GM12878 (cell line): Measurements from ENCODE around the gene GPATCH2L. TPM values are rescaled to one million over a fixed set of nuclear protein-coding genes. Genes with fewer than 3 reads are reported as not detected.

Experiments used
- FOS ChIP-seq: IDR thresholded peaks from 3 replicates; pipeline ENCODE4 v1.6.1; 2011; ENCODE audit warnings: borderline replicate concordance; ENCODE audit not compliant: insufficient read length; ENCODE audit errors: extremely low read depth
- NRF1 ChIP-seq: conservative IDR thresholded peaks from 2 replicates; pipeline ENCODE4 v1.6.1; 2011; ENCODE audit warnings: mild to moderate bottlenecking, low read depth, low read length, improper control_type of control experiment
- ZNF592 ChIP-seq: fragments of 450-650 bp; IDR thresholded peaks from 2 replicates; pipeline ENCODE4 v1.6.1; 2017; ENCODE audit warnings: mild to moderate bottlenecking, moderate library complexity
- polyA plus RNA-seq, 11 experiments: library from polyadenylated mRNA; depleted of rRNA in 4 of 11; unstranded in 6 of 11; stranded (reverse) in 5 of 11; fragments of >200 nt; fragmentation: Nextera tagmentation in 4 of 11; fragmentation: Illumina TruSeq in 1 of 11; extraction: Ambion mirVana in 4 of 11; extraction: Trizol in 1 of 11; gene quantifications; 1 replicate in 1 of 11; 2 replicates in 10 of 11; pipeline versions ENCODE4 v1.2.1 to v1.2.3, GENCODE V29; 2011 to 2016; ENCODE audit warnings: inconsistent platforms in 2 of 11, missing spikeins in 2 of 11, low read depth in 1 of 11
- total RNA-seq, 4 experiments: library from RNA; depleted of rRNA in 3 of 4; stranded (reverse); fragments of >200 nt in 3 of 4; fragmentation: Illumina TruSeq in 1 of 4; extraction: Trizol in 1 of 4; gene quantifications; 2 replicates each; pipeline versions ENCODE4 v1.2.1 to v1.2.3, GENCODE V29; 2013 to 2021
- TF ChIP-seq, protein P1 (sequence below): IDR thresholded peaks from 2 replicates; pipeline ENCODE4 v1.6.1; 2011; ENCODE audit warnings: borderline replicate concordance, low read depth, mild to moderate bottlenecking, moderate library complexity, mixed read lengths, low read length; ENCODE audit not compliant: insufficient read depth; ENCODE audit errors: extremely low read length
- TF ChIP-seq, protein P2 (sequence below): fragments of 450-650 bp; IDR thresholded peaks from 2 replicates; pipeline ENCODE4 v1.6.1; 2017; ENCODE audit warnings: mild to moderate bottlenecking, moderate library complexity

GPATCH2L gene
- total and polyA plus RNA-seq, 10 of the 15 experiments (the other 5 are each of a cell fraction or from before 2014, with no cell fraction given), result 9.1 to 50.9 (median 24.4) TPM

GRCh38 chr14:76219873-76220272 lies 68.2 kb downstream of the GPATCH2L start (continued):
- peak; percentile 71; the same call in 1 of the 2 replicates for TF ChIP-seq ZNF592
- no peak for TF ChIP-seq NRF1
- TF ChIP-seq, protein P1, sequence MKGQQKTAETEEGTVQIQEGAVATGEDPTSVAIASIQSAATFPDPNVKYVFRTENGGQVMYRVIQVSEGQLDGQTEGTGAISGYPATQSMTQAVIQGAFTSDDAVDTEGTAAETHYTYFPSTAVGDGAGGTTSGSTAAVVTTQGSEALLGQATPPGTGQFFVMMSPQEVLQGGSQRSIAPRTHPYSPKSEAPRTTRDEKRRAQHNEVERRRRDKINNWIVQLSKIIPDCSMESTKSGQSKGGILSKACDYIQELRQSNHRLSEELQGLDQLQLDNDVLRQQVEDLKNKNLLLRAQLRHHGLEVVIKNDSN, result no peak
- TF ChIP-seq FOS, result no peak
- TF ChIP-seq, protein P2, sequence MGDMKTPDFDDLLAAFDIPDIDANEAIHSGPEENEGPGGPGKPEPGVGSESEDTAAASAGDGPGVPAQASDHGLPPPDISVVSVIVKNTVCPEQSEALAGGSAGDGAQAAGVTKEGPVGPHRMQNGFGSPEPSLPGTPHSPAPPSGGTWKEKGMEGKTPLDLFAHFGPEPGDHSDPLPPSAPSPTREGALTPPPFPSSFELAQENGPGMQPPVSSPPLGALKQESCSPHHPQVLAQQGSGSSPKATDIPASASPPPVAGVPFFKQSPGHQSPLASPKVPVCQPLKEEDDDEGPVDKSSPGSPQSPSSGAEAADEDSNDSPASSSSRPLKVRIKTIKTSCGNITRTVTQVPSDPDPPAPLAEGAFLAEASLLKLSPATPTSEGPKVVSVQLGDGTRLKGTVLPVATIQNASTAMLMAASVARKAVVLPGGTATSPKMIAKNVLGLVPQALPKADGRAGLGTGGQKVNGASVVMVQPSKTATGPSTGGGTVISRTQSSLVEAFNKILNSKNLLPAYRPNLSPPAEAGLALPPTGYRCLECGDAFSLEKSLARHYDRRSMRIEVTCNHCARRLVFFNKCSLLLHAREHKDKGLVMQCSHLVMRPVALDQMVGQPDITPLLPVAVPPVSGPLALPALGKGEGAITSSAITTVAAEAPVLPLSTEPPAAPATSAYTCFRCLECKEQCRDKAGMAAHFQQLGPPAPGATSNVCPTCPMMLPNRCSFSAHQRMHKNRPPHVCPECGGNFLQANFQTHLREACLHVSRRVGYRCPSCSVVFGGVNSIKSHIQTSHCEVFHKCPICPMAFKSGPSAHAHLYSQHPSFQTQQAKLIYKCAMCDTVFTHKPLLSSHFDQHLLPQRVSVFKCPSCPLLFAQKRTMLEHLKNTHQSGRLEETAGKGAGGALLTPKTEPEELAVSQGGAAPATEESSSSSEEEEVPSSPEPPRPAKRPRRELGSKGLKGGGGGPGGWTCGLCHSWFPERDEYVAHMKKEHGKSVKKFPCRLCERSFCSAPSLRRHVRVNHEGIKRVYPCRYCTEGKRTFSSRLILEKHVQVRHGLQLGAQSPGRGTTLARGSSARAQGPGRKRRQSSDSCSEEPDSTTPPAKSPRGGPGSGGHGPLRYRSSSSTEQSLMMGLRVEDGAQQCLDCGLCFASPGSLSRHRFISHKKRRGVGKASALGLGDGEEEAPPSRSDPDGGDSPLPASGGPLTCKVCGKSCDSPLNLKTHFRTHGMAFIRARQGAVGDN, result peak; percentile 65
